GM12892 (cell line): ENCODE data around the gene HMCN2.

Source experiments
- DNase-seq: peaks from one replicate; pipeline ENCODE4 v3.0.0; 2011; ENCODE audit not compliant: insufficient read length
- FAIRE-seq: peaks from 2 replicates; lab custom pipeline; 2011; peaks lifted over from hg19 to GRCh38; lab: Jason Lieb, UNC
- POLR2A ChIP-seq: IDR thresholded peaks from 2 replicates; pipeline ENCODE4 v1.6.1; 2011; ENCODE audit warnings: low read depth, low read length, control low read depth
- POLR2AphosphoS5 ChIP-seq: IDR thresholded peaks from 2 replicates; pipeline ENCODE4 v1.6.1; 2011; ENCODE audit warnings: low read depth, low read length, control low read depth
- TAF1 ChIP-seq: IDR thresholded peaks from 2 replicates; pipeline ENCODE4 v1.6.1; 2011; ENCODE audit warnings: low read depth, mild to moderate bottlenecking, control low read depth, low read length, borderline replicate concordance

Gene HMCN2

DNA sequence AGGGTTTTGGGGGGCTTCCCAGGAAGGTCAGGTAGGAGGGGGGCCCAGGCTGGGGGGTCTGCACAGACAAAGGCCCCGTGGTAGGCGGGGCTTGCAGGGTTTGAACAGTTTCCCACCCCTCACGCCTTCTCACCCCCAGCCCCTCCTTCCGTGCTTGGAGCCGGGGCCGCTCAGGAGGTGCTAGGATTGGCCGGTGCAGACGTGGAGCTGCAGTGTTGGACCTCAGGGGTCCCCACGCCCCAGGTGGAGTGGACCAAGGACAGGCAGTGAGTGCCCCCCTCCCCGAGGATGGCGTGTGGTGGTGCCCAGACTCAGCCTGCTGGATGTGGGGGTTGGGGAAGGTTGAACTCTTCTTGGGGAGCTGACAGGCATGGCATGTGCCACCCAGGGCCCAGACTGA is 83.8 kb downstream of the HMCN2 start:
- no peak for TF ChIP-seq POLR2AphosphoS5
- DNase-seq (no peak), FAIRE-seq (no peak)

DNA sequence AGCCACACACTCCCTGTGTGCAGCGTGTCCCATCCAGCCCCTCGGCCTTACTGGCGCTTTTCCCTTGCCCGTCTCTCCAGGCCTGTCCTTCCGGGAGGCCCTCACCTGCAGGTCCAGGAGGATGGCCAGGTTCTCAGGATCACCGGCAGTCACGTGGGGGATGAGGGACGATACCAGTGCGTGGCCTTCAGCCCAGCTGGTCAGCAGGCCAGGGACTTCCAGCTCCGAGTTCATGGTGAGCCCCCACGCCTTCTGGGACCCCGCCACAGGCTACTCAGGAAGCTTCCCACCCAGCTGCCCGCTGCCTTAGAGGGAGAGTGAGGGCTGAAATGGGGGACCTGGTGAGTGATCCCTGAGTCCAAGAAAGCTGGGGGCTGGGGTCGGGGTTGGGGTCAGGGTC is 85.8 kb downstream of the HMCN2 start:
- no peak for FAIRE-seq
- TF ChIP-seq POLR2AphosphoS5 (no peak), TAF1 (no peak), POLR2A (no peak)
- DNase-seq, result no peak

DNA sequence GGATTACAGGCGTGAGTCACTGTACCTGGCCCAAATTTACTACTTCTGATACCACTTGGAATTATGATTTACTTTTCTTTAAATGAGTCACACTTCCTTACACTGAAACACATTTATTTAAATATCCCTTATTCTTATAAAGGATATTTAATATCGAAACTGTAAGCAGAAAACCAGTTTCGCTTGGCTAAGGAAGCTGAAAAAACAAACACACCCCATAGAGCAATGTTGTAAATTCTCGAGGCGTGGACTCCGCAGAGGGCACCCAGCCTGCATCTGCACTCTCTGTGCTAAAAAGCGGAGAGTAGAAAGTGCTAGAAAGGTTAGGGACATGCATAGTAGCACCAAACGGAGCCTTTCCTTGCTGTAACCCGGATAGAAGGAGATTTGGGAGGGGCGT is 86.5 kb downstream of the HMCN2 start:
- TF ChIP-seq POLR2AphosphoS5 (no peak), TAF1 (no peak), POLR2A (no peak)
- FAIRE-seq (no peak), DNase-seq (no peak)

DNA sequence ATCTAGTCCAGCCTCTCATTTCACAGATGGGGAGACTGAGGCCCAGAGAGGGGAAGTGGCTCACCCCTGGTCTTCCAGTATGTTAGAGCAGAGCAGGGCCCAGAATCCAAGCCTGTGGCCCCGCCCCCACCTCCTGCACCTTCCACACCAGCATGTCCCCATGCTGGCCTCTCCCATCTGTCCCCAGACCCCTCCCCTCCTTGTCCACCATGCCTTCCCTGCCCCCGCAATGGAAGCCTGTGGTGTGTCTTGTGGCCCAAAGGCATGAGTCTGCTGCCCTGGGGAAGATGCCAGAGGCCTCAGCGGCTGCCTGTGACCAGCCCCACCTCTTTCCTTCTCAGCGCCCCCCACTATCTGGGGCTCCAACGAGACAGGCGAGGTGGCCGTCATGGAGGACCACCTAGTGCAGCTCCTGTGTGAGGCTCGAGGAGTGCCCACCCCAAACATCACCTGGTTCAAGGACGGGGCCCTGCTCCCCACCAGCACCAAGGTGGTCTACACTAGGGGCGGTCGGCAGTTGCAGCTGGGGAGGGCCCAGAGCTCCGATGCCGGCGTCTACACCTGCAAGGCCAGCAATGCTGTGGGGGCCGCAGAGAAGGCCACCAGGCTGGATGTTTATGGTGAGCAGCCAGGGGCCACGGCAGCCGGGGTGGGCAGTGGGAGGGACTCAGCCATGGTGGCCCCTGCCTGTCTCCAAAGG is 87.2 kb downstream of the HMCN2 start:
- no peak for TF ChIP-seq TAF1
- TF ChIP-seq POLR2AphosphoS5, result no peak
- TF ChIP-seq POLR2A, result no peak
- DNase-seq, result no peak
- FAIRE-seq, result no peak

DNA sequence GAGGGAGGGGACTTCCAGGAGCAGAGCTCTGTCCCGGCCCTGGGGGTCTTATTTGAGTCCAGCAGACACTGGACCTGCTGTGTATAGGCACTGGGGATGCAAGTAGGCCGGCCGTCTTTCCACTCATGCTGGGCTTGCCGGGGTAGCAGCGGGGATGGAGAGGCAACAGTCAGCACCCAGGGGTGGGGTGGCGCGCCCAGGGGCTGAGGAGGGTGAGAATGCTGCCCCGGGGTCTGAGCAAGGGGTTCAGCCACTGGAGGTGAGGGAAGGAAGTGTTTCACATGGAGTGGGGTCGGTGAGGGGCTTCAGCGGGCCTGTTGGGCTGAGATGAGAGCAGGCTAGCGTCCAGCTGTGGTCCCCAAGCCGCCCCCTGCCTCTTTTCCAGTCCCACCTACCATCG is 88.8 kb downstream of the HMCN2 start:
- TF ChIP-seq TAF1, result no peak
- TF ChIP-seq POLR2A, result no peak
- no peak for TF ChIP-seq POLR2AphosphoS5
- DNase-seq (no peak), FAIRE-seq (no peak)

DNA sequence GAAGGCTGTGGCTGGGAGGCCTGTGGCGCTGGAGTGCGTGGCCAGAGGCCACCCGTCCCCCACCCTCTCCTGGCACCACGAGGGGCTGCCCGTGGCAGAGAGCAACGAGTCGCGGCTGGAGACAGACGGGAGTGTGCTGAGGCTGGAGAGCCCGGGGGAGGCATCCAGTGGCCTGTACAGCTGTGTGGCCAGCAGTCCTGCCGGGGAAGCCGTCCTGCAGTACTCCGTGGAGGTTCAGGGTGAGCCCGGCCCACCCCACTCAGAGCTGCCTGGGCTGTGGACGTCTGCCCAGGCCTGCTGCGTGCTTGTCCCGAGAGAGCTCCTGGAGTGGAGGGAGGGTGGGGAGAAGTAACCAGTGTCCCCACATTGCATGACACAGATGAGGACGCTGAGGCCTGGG is 89.2 kb downstream of the HMCN2 start:
- no peak for DNase-seq
- FAIRE-seq, result no peak
- no peak for TF ChIP-seq TAF1
- no peak for TF ChIP-seq POLR2A
- TF ChIP-seq POLR2AphosphoS5, result no peak

DNA sequence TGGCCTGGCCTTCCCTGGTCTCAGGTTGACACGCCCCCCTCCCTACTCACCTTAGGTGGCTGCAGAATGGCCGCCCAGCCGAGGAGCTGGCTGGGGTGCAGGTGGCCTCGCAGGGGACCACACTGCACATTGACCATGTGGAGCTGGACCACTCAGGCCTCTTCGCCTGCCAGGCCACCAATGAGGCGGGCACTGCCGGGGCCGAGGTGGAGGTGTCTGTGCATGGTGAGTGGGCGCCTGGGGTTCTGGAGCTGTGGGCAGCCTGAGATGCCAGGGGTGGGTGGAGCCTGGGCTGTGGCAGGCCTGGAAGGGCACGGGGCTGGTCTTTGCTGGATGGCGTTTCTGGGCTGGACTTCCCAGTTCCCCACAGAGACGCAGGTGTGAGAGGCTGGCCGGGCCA is 90.5 kb downstream of the HMCN2 start:
- TF ChIP-seq POLR2A (no peak), POLR2AphosphoS5 (no peak), TAF1 (no peak)
- DNase-seq (no peak), FAIRE-seq (no peak)

DNA sequence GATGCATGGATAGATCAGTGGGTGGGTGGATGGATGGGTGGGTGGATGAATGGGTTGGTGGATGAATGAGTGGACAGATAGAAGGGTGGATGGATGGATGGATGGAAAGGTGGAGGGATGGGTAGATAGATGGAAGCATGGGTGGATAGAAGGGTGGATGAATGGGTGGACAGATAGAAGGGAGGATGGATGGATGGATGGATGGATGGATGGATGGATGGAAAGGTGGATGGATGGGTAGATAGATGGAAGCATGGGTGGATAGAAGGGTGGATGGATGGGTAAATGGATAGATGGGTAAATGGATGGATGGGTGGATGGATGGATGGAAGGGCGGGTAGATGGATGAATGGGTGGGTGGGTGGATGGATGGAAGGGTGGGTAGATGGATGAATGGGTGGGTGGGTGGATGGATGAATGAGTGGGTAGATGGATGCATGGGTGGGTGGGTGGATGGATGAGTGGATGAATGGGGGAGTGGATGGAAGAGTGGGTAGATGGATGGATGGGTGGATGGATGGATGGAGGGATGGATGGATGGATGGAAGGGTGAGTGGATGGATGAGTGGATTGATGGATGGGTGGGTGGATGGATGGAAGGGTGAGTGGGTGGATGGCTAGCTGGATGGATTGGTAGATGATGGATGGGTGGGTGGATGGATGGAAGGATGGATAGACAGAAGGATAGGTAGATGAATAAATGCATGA is 91.5 kb downstream of the HMCN2 start:
- no peak for TF ChIP-seq POLR2AphosphoS5
- no peak for TF ChIP-seq POLR2A
- TF ChIP-seq TAF1, result no peak
- no peak for DNase-seq
- FAIRE-seq, result no peak

DNA sequence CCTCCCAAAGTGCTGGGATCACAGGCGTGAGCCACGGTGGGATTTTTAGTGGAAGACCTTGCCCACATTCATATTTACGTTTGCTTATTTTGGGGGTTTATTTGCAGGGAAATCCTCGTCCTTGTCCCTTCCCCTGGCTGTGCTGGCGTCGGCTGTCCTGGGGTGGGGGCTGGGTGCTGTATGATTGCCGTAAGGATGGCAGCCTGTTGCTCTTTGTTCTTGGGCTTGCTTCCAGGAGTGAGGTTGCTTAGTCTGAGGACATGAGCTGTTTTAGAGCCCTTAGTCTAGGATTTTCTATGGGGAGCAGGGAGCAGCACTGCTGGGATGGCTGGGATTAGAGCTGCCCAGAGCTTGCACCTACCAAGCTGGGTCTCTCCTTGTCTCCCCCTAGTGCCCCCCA is 93.4 kb downstream of the HMCN2 start:
- FAIRE-seq, result no peak
- no peak for DNase-seq
- TF ChIP-seq POLR2AphosphoS5 (no peak), TAF1 (no peak), POLR2A (no peak)

DNA sequence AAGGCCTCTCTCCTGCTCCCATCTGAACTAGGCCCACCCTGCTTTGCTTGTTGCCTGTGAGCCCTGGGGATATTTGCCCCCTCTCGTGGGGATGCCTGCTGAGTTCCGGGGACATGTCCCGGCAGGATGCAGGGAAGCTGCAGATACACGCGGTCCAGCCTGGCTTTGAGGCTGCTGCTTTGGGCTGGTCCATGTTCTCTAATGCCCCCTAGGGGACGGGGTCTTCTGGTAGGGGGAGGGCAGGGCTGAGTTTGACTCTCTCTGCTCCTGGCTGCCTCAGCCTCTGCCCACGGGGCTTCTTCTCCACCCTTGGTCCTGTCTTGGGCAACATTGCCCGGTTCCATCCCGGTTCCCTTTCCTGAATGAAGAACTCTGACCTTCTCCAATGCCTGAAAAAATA is 94.3 kb downstream of the HMCN2 start:
- no peak for TF ChIP-seq TAF1
- TF ChIP-seq POLR2A, result no peak
- TF ChIP-seq POLR2AphosphoS5, result no peak
- FAIRE-seq (no peak), DNase-seq (no peak)

DNA sequence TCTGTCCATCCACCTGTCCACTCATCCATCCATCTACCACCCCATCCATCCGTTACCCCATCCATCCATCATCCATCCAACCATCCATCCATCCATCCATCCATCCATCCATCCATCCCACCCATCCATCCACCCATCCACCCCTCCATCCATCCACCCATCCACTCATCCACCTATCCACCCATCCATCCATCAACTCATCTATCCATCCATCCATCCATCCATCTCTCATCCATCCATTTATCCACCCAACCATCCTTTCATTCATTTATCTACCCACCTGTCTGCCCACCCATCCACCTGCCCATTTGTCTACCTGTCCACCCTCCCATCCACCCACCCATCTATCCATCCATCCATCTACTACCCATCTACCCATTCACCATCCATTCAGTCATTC is 95.1 kb downstream of the HMCN2 start:
- FAIRE-seq, result no peak
- DNase-seq, result no peak
- TF ChIP-seq POLR2AphosphoS5 (no peak), TAF1 (no peak), POLR2A (no peak)

DNA sequence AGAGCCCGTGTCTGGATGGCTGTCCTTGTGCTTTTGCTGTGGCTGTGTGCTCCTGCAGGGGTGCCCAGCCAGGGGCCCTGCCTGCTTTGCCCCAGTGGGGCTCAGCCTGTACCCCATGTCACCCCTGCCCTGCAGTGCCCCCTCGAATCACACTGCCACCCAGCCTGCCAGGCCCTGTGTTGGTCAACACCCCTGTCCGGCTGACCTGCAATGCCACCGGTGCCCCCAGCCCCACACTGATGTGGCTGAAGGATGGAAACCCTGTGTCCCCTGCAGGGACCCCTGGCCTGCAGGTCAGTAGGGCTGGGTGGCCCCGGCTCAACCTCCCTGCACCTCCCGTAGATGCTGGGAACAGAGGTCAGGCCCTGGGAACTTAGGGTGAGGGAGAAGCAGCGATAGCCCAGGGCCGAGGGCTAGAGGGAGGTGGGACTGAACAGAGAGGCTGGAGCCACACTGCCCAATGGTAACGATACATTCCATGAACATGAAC is 96.4 kb downstream of the HMCN2 start:
- TF ChIP-seq TAF1 (no peak), POLR2AphosphoS5 (no peak), POLR2A (no peak)
- FAIRE-seq (no peak), DNase-seq (no peak)
